Measurements from ENCODE around the gene TAF11L6.
"Not testable (repeated sequence)": the region's sequence is repeated elsewhere in the genome, so short reads cannot be mapped to it uniquely, and the experiment has no call there.

The TAF11L6 gene

GRCh38 chr5:17528369-17528768, at the start of gene TAF11L6:
TAF11L6 (plus strand) TSS chr5:17528669.
- DNase-seq (ENCODE audit: low spot score), result not testable (repeated sequence)

DNA sequence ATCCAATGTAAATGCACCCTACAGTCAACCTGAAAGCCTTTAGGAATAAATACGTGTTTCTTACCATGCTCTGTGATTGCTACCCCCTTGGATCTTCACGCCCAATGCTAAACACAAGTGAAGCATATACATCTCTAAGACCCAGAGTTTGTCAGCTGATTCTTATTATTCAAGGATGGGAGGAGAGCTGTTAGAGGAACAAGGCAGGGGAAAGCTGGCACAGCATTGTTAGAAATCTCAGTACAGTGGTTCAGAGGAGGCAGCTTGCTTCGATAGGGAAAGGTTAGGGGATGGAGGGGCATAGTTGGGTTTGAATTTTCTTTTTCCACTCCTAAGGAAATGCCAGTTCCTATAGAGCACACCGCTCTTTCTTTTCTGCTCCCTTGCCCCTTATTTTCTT, 47.1 kb upstream of the TAF11L6 start:
- no peak for DNase-seq (ENCODE audit: low spot score)

GRCh38 chr5:17482790-17483189, 45.7 kb upstream of the TAF11L6 start:
- DNase-seq (ENCODE audit: low spot score), result no peak

DNA sequence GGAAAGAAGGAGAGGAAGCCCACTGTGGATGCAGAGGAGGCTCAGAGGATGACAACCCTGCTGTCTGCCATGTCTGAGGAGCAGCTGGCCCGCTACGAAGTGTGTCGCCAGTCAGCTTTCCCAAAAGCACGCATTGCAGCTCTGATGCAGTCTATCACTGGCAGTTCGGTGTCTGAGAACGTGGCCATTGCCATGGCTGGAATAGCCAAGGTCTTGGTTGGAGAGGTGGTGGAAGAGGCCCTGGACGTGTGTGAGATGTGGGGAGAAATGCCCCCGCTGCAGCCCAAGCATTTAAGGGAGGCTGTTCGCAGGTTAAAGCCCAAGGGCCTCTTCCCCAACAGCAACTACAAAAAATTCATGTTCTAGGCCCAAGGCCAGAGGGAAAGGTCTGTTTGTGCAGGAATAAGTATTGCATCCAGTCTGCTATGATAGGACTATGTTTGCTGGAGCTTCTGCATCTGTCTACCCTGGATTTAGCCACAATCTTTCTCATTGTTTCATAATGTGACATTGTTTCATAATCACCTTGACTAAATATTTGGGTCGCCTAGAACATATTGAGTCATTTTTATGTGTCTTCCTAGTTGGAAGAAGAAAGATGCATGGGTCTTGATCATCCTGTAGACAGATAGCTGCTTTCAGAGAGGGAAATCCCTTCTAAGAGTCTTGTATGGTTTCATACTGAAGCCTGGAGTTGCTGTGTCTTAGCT, 41.9 kb upstream of the TAF11L6 start:
- not testable (repeated sequence) for DNase-seq (ENCODE audit: low spot score)

DNA sequence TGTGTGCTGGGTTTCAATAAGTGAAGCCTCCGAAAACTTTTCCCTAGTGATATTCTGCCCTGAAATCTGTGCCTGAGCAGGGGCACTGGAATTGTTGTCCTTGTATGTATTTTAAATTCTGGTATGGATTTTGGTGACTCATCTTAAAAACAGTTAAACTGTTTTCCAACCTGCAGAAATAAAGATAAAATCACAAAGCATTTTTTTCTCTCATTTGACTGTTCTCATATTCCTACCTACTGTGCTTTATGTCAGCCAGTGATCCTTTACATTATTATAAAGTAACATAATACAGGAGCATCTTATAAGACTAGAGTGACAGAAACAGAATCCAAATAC, 41.3 kb upstream of the TAF11L6 start:
- DNase-seq (ENCODE audit: low spot score), result no peak

DNA sequence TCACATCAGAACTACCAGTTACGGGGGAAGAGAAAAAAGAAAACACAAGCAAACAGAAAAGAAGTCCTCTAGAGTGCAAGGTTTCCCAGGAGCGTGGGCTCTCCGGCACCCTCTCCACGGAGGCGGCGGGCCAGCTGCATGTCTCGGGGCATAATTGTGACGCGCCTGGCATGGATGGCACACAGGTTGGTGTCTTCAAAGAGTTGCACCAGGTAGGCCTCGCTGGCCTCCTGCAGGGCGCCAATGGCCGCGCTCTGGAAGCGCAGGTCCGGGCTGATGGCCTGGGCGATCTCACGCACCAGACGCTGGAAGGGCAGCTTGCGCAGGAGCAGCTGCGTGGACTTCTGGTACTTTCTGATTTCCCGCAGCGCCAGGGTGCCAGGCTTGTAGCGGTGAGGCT, 37.2 kb upstream of the TAF11L6 start:
- DNase-seq (ENCODE audit: low spot score), result not testable (repeated sequence)

DNA sequence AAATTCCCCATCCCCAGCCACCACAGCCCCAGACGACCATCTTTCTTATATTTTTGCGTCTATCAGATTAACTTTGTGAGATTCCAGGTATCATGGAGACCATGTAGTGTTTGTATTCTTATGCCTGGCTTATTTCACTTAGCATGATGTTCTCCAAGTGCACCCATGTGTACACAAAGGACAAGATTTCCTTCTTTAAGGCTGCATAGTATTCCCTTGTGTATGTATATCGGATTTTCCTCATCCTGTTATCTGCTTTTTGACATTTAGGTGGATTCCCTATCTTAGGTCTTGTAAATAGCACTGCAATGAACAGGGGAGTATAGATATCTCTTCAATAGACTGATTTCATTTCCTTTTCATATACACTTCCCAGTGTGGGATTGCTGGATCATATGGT, 35.7 kb upstream of the TAF11L6 start:
- no peak for DNase-seq (ENCODE audit: low spot score)

GRCh38 chr5:17497446-17497845, 31.0 kb upstream of the TAF11L6 start:
- DNase-seq (ENCODE audit: low spot score), result no peak

- DNase-seq (ENCODE audit: low spot score), result not testable (repeated sequence)
Observed at GRCh38 chr5:17497931-17498330, 30.5 kb upstream of the TAF11L6 start, which contains the start of gene TAF11L2. TAF11L2 (plus strand) TSS chr5:17498231.

DNA sequence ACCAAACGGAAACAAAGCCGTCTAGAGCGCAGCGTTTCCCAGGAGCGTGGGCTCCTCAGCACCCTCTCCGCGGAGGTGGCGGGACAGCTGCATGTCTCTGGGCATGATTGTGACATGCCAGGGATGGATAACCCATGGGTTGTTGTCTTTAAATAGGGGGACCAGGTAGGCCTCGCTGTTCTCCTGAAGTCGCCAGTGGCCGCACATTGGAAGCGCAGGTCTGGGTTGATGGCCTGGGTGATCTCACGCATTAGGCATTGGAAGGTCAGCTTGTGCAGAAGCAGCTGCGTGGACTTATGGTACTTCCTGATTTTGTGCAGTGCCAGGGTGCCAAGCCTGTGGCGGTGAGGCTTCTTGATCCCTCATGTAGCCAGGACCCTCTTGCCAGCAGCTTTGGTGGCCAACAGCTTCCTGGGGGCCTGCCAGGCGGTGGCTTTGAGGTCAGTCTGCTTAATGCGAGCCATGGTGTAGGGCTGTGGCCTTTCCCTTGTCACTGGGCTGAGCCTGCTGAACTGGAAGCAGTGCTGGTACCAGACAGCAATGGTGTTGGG, 16.6 kb upstream of the TAF11L6 start:
- no peak for DNase-seq (ENCODE audit: low spot score)

DNA sequence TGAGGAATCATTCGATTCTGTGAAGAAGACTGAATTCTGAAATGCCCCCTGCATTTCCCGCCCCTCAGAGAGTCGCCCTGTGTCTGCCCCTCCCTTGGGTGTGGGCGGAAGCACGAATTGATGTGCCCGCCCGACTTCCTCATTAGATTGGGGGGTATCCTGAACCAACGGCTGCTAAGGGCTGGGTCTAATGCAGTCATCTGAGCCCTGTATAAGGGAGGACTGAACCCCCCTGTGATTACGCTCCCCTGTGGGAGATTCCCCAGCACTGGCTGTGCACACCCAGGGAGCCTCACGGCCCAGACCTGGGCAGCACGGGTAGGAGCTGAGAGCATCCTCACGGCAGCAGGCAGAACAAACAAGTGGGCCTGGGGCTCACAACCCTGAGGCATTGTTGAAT, 10.9 kb upstream of the TAF11L6 start:
- not testable (repeated sequence) for DNase-seq (ENCODE audit: low spot score)

DNA sequence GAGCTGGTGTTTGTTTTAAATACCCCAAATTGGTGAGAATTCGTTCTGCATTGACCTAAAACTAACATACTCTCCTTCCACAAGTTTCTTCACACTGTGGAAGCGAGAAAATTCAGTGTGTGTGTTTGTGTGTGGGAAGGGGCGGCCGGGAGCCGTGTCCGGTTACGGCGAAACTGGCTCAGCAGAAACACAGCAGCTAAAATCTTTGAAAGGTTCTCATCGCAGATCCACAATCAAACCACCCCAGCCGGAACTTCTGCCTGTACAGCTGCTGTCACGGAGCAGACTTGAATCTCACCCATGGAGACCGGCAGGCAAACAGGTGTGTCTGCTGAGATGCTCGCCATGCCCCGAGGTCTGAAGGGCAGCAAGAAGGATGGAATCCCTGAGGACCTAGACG, 10.4 kb upstream of the TAF11L6 start, which contains the start of gene TAF11L3:
TAF11L3 (plus strand) TSS at position 301 of the 400 bp plus-strand sequence.
- DNase-seq (ENCODE audit: low spot score), result not testable (repeated sequence)

DNA sequence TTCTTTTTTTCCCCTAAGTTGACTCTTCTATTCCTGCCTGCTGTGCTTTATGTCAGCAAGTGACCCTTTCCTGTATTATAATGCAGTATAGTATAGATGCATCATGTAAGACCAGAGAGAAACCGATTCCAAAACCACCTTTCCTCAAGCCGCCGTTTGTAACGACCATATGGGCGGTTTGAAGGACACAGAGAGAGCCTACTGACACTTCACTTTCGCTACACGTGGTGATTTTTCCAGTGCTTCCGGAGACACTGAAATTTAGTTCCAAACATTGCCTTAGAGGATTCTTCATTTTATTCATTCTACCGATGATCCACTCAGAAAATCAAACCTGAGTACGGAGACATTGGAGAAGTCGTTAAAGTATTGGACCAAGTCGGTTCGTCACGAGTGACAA, 9.0 kb upstream of the TAF11L6 start:
- not testable (repeated sequence) for DNase-seq (ENCODE audit: low spot score)

- DNase-seq (ENCODE audit: low spot score), result not testable (repeated sequence)
Observed at GRCh38 chr5:17521501-17521900, 7.0 kb upstream of the TAF11L6 start, which contains the start of gene TAF11L4. TAF11L4 (plus strand) TSS chr5:17521801.

GRCh38 chr5:17524935-17525334, 3.5 kb upstream of the TAF11L6 start, which contains the start of gene TAF11L5:
TAF11L5 (plus strand) TSS chr5:17525235.
- not testable (repeated sequence) for DNase-seq (ENCODE audit: low spot score)

DNA sequence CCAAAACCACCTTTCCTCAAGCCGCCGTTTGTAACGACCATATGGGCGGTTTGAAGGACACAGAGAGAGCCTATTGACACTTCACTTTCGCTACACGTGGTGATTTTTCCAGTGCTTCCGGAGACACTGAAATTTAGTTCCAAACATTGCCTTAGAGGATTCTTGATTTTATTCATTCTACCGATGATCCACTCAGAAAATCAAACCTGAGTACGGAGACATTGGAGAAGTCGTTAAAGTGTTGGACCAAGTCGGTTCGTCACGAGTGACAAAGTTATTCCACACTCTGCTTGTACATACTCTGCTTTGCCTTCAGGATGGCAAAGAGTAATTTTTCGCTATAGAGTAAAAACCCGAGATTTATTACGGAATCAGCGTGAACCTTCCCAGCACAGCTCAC, 2.0 kb upstream of the TAF11L6 start:
- DNase-seq (ENCODE audit: low spot score), result not testable (repeated sequence)

All from RKO (cell line).